Measurements from ENCODE around the gene C20orf96.

C20orf96 gene

DNA sequence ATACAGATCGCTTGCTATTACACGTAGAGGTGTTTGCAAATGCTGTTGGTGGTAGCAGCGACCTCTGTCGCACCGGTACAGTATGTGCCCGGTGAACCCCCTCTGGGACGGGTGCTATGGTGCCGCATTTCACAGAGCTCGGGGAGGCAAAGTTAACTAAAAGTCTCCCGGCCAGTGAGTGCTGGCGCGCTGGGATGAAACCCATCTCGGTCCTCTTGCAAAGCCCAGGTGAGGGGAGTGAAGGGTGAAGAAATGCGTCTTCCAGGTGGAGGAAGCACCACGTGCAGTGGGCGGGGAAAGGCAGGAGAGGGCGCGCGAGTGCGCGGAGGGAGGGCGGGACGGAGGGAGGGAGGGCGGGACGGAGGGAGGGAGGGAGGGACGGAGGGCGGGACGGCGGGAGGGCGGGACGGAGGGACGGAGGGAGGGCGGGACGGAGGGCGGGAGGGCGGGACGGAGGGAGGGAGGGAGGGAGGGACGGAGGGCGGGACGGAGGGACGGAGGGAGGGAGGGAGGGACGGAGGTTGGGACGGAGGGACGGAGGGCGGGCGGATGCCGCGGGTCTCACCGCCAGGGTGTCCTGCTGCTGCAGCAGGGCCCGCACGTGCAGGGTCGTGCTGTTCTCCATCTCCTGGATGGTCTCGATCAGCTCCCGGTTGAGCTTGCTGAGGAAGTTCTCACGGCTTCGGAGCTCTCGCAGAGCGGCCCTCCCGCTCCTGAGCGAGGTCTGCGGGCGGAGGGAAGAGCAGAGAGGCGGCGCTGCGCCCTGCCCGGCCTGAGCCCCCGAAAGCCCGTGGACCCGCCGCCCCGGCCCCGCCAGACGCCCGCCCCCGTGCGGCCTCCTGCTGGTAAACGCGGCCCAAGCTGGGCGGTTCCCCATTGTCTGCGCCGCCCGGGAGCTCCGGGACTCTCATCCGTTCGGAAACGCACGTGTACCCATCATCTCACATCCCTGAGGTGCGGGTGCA is 11.7 kb downstream of the C20orf96 start:
- no peaks in the 10 kb centered on the region for H3K27me3 ChIP-seq
- no peak overlapping the region for H3K4me3 ChIP-seq
- peaks cover 72 to 95% (median 84%) of the 10 kb centered on the region in 11 experiments for H3K36me3 ChIP-seq
- no peak overlapping the region for H3K27ac ChIP-seq
- H3K4me2 ChIP-seq, result no peak overlapping the region
- H3K9me3 ChIP-seq (replicated peaks in 1 of 11), result peaks cover 0 to 6% (median 0%) of the 10 kb centered on the region in 11 experiments; a peak in 3 of 22 replicates
- H4K20me1 ChIP-seq, result no peaks in the 10 kb centered on the region; a peak in 1 of 22 replicates
- peaks cover 0 to 6% (median 5%) of the 10 kb centered on the region in 10 experiments; a peak in 16 of 20 replicates for H3K4me1 ChIP-seq
- TF ChIP-seq Cebpa-rat (IDR thresholded peaks at IDR 0.05), result no peak
- H3K9ac ChIP-seq, result no peak overlapping the region

GRCh38 chr20:278181-278580 is 12.4 kb downstream of the C20orf96 start:
- no peak overlapping the region for H3K4me2 ChIP-seq
- H4K20me1 ChIP-seq, result no peaks in the 10 kb centered on the region
- TF ChIP-seq Cebpa-rat (IDR thresholded peaks at IDR 0.05), result no peak
- peaks cover 65 to 88% (median 77%) of the 10 kb centered on the region in 11 experiments for H3K36me3 ChIP-seq
- H3K27ac ChIP-seq, result no peak overlapping the region
- peaks cover 0 to 11% (median 6%) of the 10 kb centered on the region in 10 experiments; a peak in 16 of 20 replicates for H3K4me1 ChIP-seq
- no peak overlapping the region for H3K9ac ChIP-seq
- H3K9me3 ChIP-seq (replicated peaks in 1 of 11), result peaks cover 0 to 6% (median 0%) of the 10 kb centered on the region in 11 experiments; a peak in 3 of 22 replicates
- H3K27me3 ChIP-seq, result no peaks in the 10 kb centered on the region
- H3K4me3 ChIP-seq, result no peak overlapping the region

GRCh38 chr20:277496-277781 is 13.1 kb downstream of the C20orf96 start:
- no peak overlapping the region for H3K4me3 ChIP-seq
- TF ChIP-seq Cebpa-rat (IDR thresholded peaks at IDR 0.05), result no peak
- no peak overlapping the region for H3K9ac ChIP-seq

DNA sequence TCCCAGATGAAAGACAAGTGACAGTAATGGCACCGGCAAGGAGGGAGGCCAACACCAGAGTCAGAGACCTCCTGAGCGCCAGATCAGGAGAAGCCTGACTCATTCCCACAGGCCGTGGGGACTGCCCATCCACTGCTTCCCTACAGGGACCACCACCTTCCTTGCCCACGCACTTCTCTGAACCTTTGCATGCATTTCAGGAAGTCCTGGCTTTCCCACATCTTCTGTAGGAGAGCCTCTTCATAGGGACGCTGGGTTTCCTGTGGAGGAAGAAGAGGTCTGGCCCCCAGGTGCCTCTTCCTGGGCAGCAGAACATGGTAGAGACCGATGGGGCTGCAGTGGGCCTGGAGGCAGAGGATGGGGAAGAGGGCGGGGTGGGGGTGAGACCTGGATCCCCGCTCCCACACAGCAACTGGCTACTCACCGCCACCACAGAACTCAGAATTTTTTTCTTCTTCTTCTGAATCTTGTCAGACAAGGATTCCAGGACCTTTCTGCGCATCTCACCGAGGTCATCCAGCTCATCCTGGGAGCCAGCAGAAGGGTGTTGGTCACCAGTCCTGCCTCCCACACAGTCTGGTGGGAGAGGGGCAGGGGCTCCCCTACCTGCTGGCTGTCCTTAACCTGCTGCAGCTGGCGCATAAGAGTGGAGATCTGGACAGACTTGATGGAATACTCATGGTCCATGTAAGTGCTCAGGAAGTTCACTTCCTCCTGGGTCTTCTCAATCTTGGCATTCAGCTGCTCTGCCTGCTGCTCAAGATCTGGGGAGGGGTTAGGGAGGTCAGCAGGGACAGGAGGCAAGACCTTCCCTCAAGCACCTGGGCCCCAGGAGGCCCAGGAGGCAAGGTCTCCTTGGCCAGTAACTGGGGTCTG is 13.7 kb downstream of the C20orf96 start:
- no peaks in the 10 kb centered on the region for H3K27me3 ChIP-seq
- H3K9me3 ChIP-seq (replicated peaks in 1 of 11), result peaks cover 0 to 6% (median 0%) of the 10 kb centered on the region in 11 experiments; a peak in 3 of 22 replicates
- no peak overlapping the region for H3K4me2 ChIP-seq
- no peak for TF ChIP-seq Cebpa-rat (IDR thresholded peaks at IDR 0.05)
- no peak overlapping the region for H3K27ac ChIP-seq
- peaks cover 59 to 79% (median 68%) of the 10 kb centered on the region in 11 experiments for H3K36me3 ChIP-seq
- no peaks in the 10 kb centered on the region for H4K20me1 ChIP-seq
- no peak overlapping the region for H3K9ac ChIP-seq
- H3K4me3 ChIP-seq, result no peak overlapping the region
- H3K4me1 ChIP-seq, result peaks cover 0 to 15% (median 6%) of the 10 kb centered on the region in 10 experiments; a peak in 16 of 20 replicates

More at GRCh38 chr20:277496-277781, 13.1 kb downstream of the C20orf96 start:
- Histone ChIP-seq H3K36me3 (peaks cover 62 to 82% (median 73%) of the 10 kb centered on the region in 11 experiments), H4K20me1 (no peaks in the 10 kb centered on the region), H3K27me3 (no peaks in the 10 kb centered on the region), H3K9me3 (replicated peaks in 1 of 11) (peaks cover 0 to 6% (median 0%) of the 10 kb centered on the region in 11 experiments; a peak in 3 of 22 replicates), H3K4me1 (peaks cover 0 to 15% (median 6%) of the 10 kb centered on the region in 10 experiments; a peak in 16 of 20 replicates), H3K27ac (no peak overlapping the region), H3K4me2 (no peak overlapping the region)

DNA sequence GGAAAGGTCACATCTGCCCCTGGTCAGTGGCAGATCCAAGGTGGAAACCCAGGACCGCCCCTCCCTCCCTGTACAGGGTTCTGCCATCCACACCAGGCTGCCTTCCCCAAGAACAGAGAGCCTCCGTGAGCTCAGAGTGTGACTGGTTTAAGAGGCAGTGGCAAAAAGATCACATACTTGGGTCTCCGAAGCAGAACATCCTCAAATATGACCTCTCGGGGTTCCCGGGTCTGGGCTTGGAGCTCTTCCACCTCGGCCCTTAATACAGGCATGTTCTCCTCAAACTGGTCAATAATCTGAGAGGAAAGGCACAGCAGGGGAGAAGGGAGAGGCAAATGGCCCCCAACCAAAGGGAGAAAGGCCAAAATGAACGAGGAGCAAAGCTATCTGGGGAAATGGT is 14.8 kb downstream of the C20orf96 start:
- H4K20me1 ChIP-seq, result no peaks in the 10 kb centered on the region
- H3K36me3 ChIP-seq, result peaks cover 48 to 72% (median 59%) of the 10 kb centered on the region in 11 experiments
- H3K4me1 ChIP-seq, result peaks cover 0 to 16% (median 8%) of the 10 kb centered on the region in 10 experiments; a peak in 16 of 20 replicates
- H3K9me3 ChIP-seq (replicated peaks in 1 of 11), result peaks cover 0 to 6% (median 0%) of the 10 kb centered on the region in 11 experiments; a peak in 3 of 22 replicates
- H3K4me3 ChIP-seq, result no peak overlapping the region
- no peak overlapping the region for H3K27ac ChIP-seq
- no peaks in the 10 kb centered on the region for H3K27me3 ChIP-seq
- no peak for TF ChIP-seq Cebpa-rat (IDR thresholded peaks at IDR 0.05)
- no peak overlapping the region for H3K4me2 ChIP-seq
- no peak overlapping the region for H3K9ac ChIP-seq

DNA sequence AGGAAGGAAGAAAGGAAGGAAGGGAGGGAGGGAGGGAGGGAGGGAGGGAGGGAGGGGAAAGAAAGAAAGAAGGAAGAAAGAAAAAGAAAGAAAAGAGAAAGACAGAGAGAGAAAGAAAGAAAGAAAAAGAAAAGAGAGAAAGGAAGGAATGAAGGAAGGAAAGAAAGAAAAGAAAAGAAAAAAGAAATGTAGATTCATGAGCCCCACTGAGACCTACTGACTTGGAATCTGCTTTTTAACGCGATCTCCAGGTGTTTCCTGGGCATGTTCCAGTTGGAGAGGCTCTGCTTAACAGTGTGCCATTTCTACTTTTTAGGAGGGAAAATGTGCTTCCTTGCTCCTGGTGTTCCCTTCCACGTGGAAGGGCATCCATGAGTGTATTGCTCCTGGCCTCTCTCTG is 16.7 kb downstream of the C20orf96 start:
- TF ChIP-seq Cebpa-rat (IDR thresholded peaks at IDR 0.05), result no peak
- peak overlapping the region in 7 of 11 experiments; percentile 25 to 52 (median 39); a peak in 10 of 22 replicates for H3K4me2 ChIP-seq

DNA sequence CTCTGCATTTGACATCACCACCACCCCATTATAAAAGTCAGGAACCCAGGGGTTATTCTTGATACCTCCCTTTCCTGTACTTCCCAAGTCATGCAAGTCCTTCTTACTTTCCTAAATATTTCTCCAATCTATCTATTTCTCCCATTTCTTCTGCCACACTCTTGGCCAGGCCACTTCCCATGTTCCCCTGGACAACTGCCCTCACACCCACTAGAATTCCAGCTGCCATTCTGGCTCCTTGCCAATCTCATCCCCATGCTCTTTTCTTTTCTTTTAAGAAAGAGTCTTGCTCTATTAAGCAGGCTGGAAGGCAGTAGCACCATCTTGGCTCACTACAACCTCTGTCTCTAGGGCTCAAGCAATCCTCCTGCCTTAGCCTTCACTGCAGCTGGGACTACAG is 17.8 kb downstream of the C20orf96 start:
- Histone ChIP-seq H4K20me1 (no peaks in the 10 kb centered on the region; a peak in 1 of 22 replicates), H3K9me3 (replicated peaks in 1 of 11) (no peaks in the 10 kb centered on the region), H3K27ac (no peak overlapping the region), H3K4me2 (0 out of 22 replicates have a peak overlapping the region, but pooled peaks of 1 of the 11 experiments have one; percentile 32), H3K4me1 (peaks cover 0 to 21% (median 14%) of the 10 kb centered on the region in 10 experiments; a peak in 17 of 20 replicates), H3K4me3 (no peak overlapping the region), H3K27me3 (no peaks in the 10 kb centered on the region), H3K36me3 (peaks cover 26 to 45% (median 33%) of the 10 kb centered on the region in 11 experiments), H3K9ac (no peak overlapping the region)
- no peak for TF ChIP-seq Cebpa-rat (IDR thresholded peaks at IDR 0.05)

More for the DNA sequence above, 16.7 kb downstream of the C20orf96 start:
- no peaks in the 10 kb centered on the region for H3K9me3 ChIP-seq (replicated peaks in 1 of 11)
- H4K20me1 ChIP-seq, result no peaks in the 10 kb centered on the region; a peak in 1 of 22 replicates
- no peak overlapping the region for H3K4me3 ChIP-seq
- peaks cover 0 to 21% (median 14%) of the 10 kb centered on the region in 10 experiments; a peak in 17 of 20 replicates for H3K4me1 ChIP-seq
- no peaks in the 10 kb centered on the region for H3K27me3 ChIP-seq
- peak overlapping the region in 4 of 11 experiments; percentile 2 to 45 (median 20); a peak in 1 of 22 replicates for H3K27ac ChIP-seq
- no peak overlapping the region for H3K9ac ChIP-seq
- H3K36me3 ChIP-seq, result peaks cover 35 to 55% (median 41%) of the 10 kb centered on the region in 11 experiments

- Histone ChIP-seq H3K36me3 (peaks cover 14 to 33% (median 21%) of the 10 kb centered on the region in 11 experiments), H3K27me3 (no peaks in the 10 kb centered on the region), H3K4me3 (no peak overlapping the region)
Observed at GRCh38 chr20:271528-271927, 19.0 kb downstream of the C20orf96 start.

More at GRCh38 chr20:271528-271927, 19.0 kb downstream of the C20orf96 start:
- Histone ChIP-seq H4K20me1 (no peaks in the 10 kb centered on the region; a peak in 1 of 22 replicates), H3K4me2 (no peak overlapping the region), H3K9me3 (replicated peaks in 1 of 11) (no peaks in the 10 kb centered on the region), H3K4me1 (peaks cover 0 to 24% (median 15%) of the 10 kb centered on the region in 10 experiments; a peak in 17 of 20 replicates), H3K27ac (no peak overlapping the region), H3K9ac (no peak overlapping the region)
- TF ChIP-seq Cebpa-rat (IDR thresholded peaks at IDR 0.05), result no peak

Measured in BLaER1 treated with 17β-estradiol and CSF1 and Interleukin-3, amounts not matched to agents 10 nM and 100 nM (cell line).